ENCODE measurements around the gene ADSS1.
"Not testable (repeated sequence)": the region's sequence is repeated elsewhere in the genome, so short reads cannot be mapped to it uniquely, and the experiment has no call there.

Gene ADSS1

GRCh38 chr14:104717646-104718045, 6.4 kb upstream of the ADSS1 start:
- DNase-seq (ENCODE audit: low spot score): no peak

GRCh38 chr14:104718147-104718546, 5.9 kb upstream of the ADSS1 start:
- no peak for DNase-seq (ENCODE audit: low spot score)

GRCh38 chr14:104718871-104719270, 5.2 kb upstream of the ADSS1 start:
- DNase-seq (ENCODE audit: low spot score): no peak

- DNase-seq (ENCODE audit: low spot score): no peak
These were observed 4.7 kb upstream of the ADSS1 start for GRCh38 chr14:104719343-104719742.

GRCh38 chr14:104721505-104722431, 2.3 kb upstream of the ADSS1 start:
- no peak for DNase-seq (ENCODE audit: low spot score)

- peak; percentile 18 for DNase-seq (ENCODE audit: low spot score)
These were observed 935 bp upstream of the ADSS1 start for GRCh38 chr14:104722938-104723650.

GRCh38 chr14:104724407-104724980, 465 bp downstream of the ADSS1 start:
- DNase-seq (ENCODE audit: low spot score): peak; percentile 28

GRCh38 chr14:104724981-104725771, 1.1 kb downstream of the ADSS1 start:
- peak; percentile 55 for DNase-seq (ENCODE audit: low spot score)

- DNase-seq (ENCODE audit: low spot score): no peak
These were observed 1.9 kb downstream of the ADSS1 start for GRCh38 chr14:104725772-104726548.

GRCh38 chr14:104726600-104727451, 2.8 kb downstream of the ADSS1 start:
- DNase-seq (ENCODE audit: low spot score): no peak

GRCh38 chr14:104728631-104729030, 4.6 kb downstream of the ADSS1 start:
- no peak for DNase-seq (ENCODE audit: low spot score)

GRCh38 chr14:104729176-104729834, 5.3 kb downstream of the ADSS1 start:
- not testable (repeated sequence) for DNase-seq (ENCODE audit: low spot score)

- DNase-seq (ENCODE audit: low spot score): no peak
These were observed 5.8 kb downstream of the ADSS1 start for GRCh38 chr14:104729835-104730181.

- DNase-seq (ENCODE audit: low spot score): no peak
These were observed 6.5 kb downstream of the ADSS1 start for GRCh38 chr14:104730487-104730886.

- DNase-seq (ENCODE audit: low spot score): no peak
These were observed 7.6 kb downstream of the ADSS1 start for GRCh38 chr14:104731320-104732294.

- DNase-seq (ENCODE audit: low spot score): no peak
These were observed 8.4 kb downstream of the ADSS1 start for GRCh38 chr14:104732355-104732804.

GRCh38 chr14:104732931-104733681, 9.1 kb downstream of the ADSS1 start:
- no peak for DNase-seq (ENCODE audit: low spot score)
